D721Med (cell line): ENCODE measurements around the gene ZCCHC3.

ENCODE experiments used
- DNase-seq: peaks from one replicate; pipeline ENCODE4 v3.0.0; 2011; ENCODE audit warnings: low spot score; ENCODE audit not compliant: insufficient read length
- FAIRE-seq: peaks from 2 replicates; lab custom pipeline; 2011; peaks lifted over from hg19 to GRCh38; lab: Jason Lieb, UNC
- TF ChIP-seq, protein P1 (sequence below): IDR thresholded peaks from 2 replicates; pipeline ENCODE4 v1.5.1; 2012; ENCODE audit warnings: mild to moderate bottlenecking, control low read depth; ENCODE audit not compliant: insufficient read depth; ENCODE audit errors: missing control alignments

The ZCCHC3 gene

GRCh38 chr20:297925-298775 is 780 bp downstream of the ZCCHC3 start:
- TF ChIP-seq, protein P1, sequence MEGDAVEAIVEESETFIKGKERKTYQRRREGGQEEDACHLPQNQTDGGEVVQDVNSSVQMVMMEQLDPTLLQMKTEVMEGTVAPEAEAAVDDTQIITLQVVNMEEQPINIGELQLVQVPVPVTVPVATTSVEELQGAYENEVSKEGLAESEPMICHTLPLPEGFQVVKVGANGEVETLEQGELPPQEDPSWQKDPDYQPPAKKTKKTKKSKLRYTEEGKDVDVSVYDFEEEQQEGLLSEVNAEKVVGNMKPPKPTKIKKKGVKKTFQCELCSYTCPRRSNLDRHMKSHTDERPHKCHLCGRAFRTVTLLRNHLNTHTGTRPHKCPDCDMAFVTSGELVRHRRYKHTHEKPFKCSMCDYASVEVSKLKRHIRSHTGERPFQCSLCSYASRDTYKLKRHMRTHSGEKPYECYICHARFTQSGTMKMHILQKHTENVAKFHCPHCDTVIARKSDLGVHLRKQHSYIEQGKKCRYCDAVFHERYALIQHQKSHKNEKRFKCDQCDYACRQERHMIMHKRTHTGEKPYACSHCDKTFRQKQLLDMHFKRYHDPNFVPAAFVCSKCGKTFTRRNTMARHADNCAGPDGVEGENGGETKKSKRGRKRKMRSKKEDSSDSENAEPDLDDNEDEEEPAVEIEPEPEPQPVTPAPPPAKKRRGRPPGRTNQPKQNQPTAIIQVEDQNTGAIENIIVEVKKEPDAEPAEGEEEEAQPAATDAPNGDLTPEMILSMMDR: no peak
- no peak for DNase-seq
- no peak for FAIRE-seq

GRCh38 chr20:298776-299391 is 1.5 kb downstream of the ZCCHC3 start:
- FAIRE-seq (no peak), DNase-seq (no peak)
- TF ChIP-seq, protein P1: no peak

DNA sequence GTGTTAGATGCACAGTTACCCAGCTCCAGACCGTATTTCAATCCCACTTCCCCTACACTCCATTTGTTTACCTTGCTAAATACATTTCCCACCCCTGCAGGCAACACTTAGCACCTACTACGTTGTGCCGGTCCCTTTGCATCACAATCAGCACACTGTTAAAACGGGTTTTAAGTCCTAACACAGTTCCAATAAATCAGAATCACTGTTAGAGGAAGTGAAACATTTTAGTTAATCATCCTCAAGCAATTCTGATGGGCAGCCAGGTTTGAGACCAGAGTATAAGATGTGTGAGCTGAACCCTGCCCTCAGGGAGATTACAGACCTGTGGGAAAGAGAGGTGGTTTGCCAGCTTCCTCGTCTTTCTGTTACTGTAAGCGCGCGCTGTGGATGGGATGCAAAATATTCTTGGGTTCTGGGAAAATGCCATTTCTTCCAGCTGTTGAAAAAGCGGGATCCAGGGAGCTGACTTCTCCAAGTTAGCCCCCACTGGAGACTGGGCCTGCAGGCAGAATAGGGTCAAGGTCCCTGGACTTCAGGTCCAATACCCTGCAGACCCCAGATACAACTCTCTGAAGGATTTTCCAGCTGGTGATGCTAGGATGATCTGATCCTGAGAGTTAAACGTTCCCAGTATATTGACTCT is 3.1 kb downstream of the ZCCHC3 start:
- DNase-seq (no peak), FAIRE-seq (no peak)
- TF ChIP-seq, protein P1: no peak

DNA sequence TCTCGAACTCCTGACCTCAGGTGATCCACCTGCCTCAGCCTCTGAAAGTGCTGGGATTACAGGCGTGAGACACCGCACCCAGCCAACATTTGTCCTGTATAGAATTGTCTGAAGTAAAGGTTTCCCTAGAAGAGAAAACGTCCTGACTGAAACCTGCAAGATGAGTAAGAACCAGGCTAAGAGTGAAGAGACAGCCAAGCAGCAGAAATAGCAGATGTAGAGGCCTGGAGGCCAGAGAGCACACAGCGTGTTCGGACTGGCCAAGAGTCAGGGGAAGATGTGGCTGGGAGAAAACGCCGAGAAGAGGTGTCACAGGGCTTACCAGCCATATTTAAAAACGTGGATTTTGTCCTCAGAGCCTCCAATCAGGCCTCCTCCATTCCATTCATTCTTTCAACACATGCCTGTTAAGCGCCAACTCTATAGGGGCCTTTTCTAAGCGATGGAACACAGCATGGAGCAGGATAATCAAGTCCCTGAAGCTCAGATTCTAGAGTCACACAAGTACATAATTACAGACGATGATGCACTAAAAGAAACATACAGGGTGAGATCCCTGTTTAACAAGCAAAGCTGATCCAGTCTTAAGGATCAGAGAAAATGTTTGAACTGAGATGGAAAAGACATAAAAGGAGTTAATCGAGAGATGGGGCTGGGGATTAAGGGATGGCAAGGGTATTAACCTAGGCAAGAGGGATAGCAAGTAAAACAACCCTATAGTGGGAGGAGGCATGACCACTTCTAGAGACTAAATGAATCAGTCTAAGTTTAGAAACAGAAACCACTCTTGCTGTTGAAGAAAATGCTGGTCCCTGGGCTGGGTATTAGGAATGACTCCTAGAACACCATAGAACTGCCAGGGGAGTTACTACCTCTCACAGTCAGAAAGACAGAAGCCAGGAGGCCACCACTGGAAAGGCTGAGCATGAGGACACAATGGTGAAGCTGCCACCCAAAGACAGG is 4.8 kb downstream of the ZCCHC3 start:
- TF ChIP-seq, protein P1: no peak
- no peak for DNase-seq
- FAIRE-seq: no peak

GRCh38 chr20:305745-306144 is 8.4 kb downstream of the ZCCHC3 start:
- no peak for FAIRE-seq
- TF ChIP-seq, protein P1: no peak
- DNase-seq: no peak

DNA sequence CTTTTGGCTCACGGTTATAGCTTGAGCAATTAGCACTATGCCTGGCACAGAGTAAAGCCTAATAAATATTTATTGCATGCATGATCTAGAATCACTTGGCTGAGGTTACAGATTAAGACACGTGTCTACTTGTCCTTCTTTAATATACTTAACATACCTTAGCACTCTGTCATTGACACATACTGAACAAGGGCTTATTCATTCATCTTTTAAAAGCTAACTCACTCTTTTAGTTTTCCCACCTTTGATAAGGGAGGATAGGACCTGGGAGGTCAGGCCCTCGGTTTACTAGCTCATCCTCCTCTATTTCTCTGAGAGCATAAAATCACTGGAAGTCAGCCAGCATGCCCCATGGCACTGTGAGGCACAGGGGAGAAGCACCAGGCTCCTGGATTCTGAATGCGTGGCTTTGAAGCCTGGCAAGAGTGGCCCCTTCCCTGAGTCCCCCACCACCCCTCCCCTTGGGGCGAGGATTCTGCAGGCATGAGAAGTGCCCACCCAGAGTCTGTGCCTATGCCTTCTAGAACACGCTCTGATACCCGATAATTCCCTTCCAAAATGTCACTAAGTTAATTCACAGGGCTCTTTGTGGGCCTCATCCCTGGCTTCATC is 11.2 kb downstream of the ZCCHC3 start:
- TF ChIP-seq, protein P1: no peak
- DNase-seq: no peak
- FAIRE-seq: no peak
